Measurements from ENCODE around the gene PCBP1.

- TF ChIP-seq CTCF (IDR thresholded peaks at IDR 0.05) (no peak), POLR2AphosphoS5 (IDR thresholded peaks at IDR 0.05) (no peak)
Observed at GRCh38 chr2:70090706-70091334, 3.5 kb downstream of the PCBP1 start.

Data from upper lobe of left lung (tissue), 4 donors.